Bronchial epithelial cell (primary cell): ENCODE data around the gene PCK2. TPM values are rescaled to one million over a fixed set of nuclear protein-coding genes. Genes with fewer than 3 reads are reported as not detected.

Source experiments
- DNase-seq: peaks from one replicate; pipeline ENCODE4 v3.0.0-alpha.2; 2010; ENCODE audit warnings: low read depth
- FAIRE-seq: peaks from 2 replicates; lab custom pipeline; 2011; peaks lifted over from hg19 to GRCh38; lab: Jason Lieb, UNC
- H3K27me3 ChIP-seq: 2 replicates; pipeline ENCODE4 v1.5.1; 2011; ENCODE audit warnings: low read length; ENCODE audit not compliant: control insufficient read depth, insufficient read depth
- H3K36me3 ChIP-seq: 2 replicates; pipeline ENCODE4 v1.5.1; 2011; ENCODE audit warnings: low read length; ENCODE audit not compliant: control insufficient read depth, insufficient read depth
- H3K4me3 ChIP-seq: 2 replicates; pipeline ENCODE4 v1.5.1; 2011; ENCODE audit warnings: mild to moderate bottlenecking, low read depth, low read length, control low read depth
- CTCF ChIP-seq: IDR thresholded peaks from 2 replicates; pipeline ENCODE4 v1.5.1; 2011; ENCODE audit warnings: mild to moderate bottlenecking, moderate library complexity, low read length, control low read depth, inconsistent platforms; ENCODE audit not compliant: insufficient read depth, severe bottlenecking
- total RNA-seq: library from RNA; depleted of rRNA; stranded (reverse); fragments of >200 nt; gene quantifications from 2 replicates; pipeline ENCODE4 v1.2.1, GENCODE V29; 2014

PCK2 gene
- total RNA-seq, 1 donor from 2014 or later, result 84.8 TPM

- no peak for TF ChIP-seq CTCF
- DNase-seq, result no peak
Observed at GRCh38 chr14:24123424-24124417, 29.6 kb downstream of the PCK2 start.

GRCh38 chr14:24126939-24127338 is 32.8 kb downstream of the PCK2 start:
- Histone ChIP-seq H3K4me3 (no peak overlapping the region), H3K27me3 (no peaks in the 10 kb centered on the region), H3K36me3 (peaks cover 4% of the 10 kb centered on the region)
- no peak for TF ChIP-seq CTCF
- FAIRE-seq (no peak), DNase-seq (no peak)

More at GRCh38 chr14:24123424-24124417, 29.6 kb downstream of the PCK2 start:
- H3K36me3 ChIP-seq, result peaks cover 20% of the 10 kb centered on the region
- FAIRE-seq, result no peak
- H3K4me3 ChIP-seq, result no peak overlapping the region
- H3K27me3 ChIP-seq, result no peaks in the 10 kb centered on the region

GRCh38 chr14:24127673-24128072 is 33.6 kb downstream of the PCK2 start:
- TF ChIP-seq CTCF, result no peak
- Histone ChIP-seq H3K36me3 (peaks cover 4% of the 10 kb centered on the region), H3K4me3 (no peak overlapping the region), H3K27me3 (no peaks in the 10 kb centered on the region)
- DNase-seq, result no peak
- FAIRE-seq, result no peak

- DNase-seq, result no peak
- FAIRE-seq, result no peak
- Histone ChIP-seq H3K36me3 (peaks cover 1% of the 10 kb centered on the region), H3K27me3 (no peaks in the 10 kb centered on the region), H3K4me3 (no peak overlapping the region)
- no peak for TF ChIP-seq CTCF
Observed at GRCh38 chr14:24129410-24129998, 35.4 kb downstream of the PCK2 start.

GRCh38 chr14:24130380-24130716 is 36.2 kb downstream of the PCK2 start, which contains the start of gene FITM1:
Gene FITM1 (plus strand): TSS chr14:24130659. CDS start chr14:24131564, 905 bp downstream.
- FAIRE-seq (no peak), DNase-seq (no peak)
- Histone ChIP-seq H3K36me3 (peaks cover 1% of the 10 kb centered on the region), H3K4me3 (no peak within 1 kb of the TSS), H3K27me3 (no peaks in the 10 kb centered on the region)
- TF ChIP-seq CTCF, result no peak
